ENCODE measurements around the gene ETHE1. TPM values are rescaled to one million over a fixed set of nuclear protein-coding genes. Genes with fewer than 3 reads are reported as not detected.

ETHE1 gene
- total and polyA plus RNA-seq, 2 of the 8 experiments (the other 6 are each of a cell fraction or from before 2014, with no cell fraction given), result 19.9 to 96.0 TPM

DNA sequence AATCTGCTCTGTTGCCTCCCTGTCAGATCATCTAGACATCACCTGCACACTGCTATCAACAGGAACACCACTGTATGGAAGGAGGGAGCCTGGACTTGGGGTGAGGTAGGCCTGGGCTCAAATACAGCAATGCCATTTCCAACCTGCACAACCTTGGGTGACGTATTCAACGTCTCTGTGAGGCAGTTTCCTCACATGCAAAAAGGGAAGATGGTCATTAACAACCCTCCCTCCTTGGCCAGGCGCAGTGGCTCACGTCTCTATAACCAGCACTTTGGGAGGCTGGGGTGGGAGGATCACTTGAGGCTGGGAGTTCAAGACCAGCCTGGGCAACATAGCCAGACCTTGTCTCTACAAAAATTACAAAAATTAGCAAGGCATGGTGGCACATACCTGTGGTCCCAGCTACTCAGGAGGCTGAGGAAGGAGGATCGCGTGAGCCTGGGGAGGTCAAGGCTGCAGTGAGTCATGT is 35.3 kb upstream of the ETHE1 start:
- no peak overlapping the region for H3K27ac ChIP-seq (ENCODE audit: low read depth, low read length)
- TF ChIP-seq CREB1 (IDR thresholded peaks at IDR 0.05) (no peak), RAD21 (IDR thresholded peaks at IDR 0.05 in 1 of 2, conservative IDR thresholded peaks at IDR 0.05 in 1 of 2; ENCODE audit: low read depth in 2 of 2, low read length in 2 of 2) (no peak), POLR2A (IDR thresholded peaks at IDR 0.05; ENCODE audit: control extremely low read depth in 1 of 2, low read depth in 2 of 2, low read length in 2 of 2) (no peak), KDM4A (IDR thresholded peaks at IDR 0.05; ENCODE audit: low read depth, low read length, severe bottlenecking) (no peak), CHD2 (IDR thresholded peaks at IDR 0.05; ENCODE audit: low read length) (no peak), SP2 (IDR thresholded peaks at IDR 0.05; ENCODE audit: low read length) (no peak), BRCA1 (IDR thresholded peaks at IDR 0.05; ENCODE audit: low read depth, low read length) (no peak), TEAD4 (IDR thresholded peaks at IDR 0.05; ENCODE audit: low read depth, low read length) (no peak), TAF7 (optimal IDR thresholded peaks at IDR 0.05; ENCODE audit: borderline replicate concordance, low read depth, low read length) (no peak), KDM5A (IDR thresholded peaks at IDR 0.05; ENCODE audit: low read length) (no peak), TBP (IDR thresholded peaks at IDR 0.05; ENCODE audit: low read depth, low read length) (no peak), SIN3A (conservative IDR thresholded peaks at IDR 0.05 in 1 of 2, IDR thresholded peaks at IDR 0.05 in 1 of 2; ENCODE audit: low read depth in 1 of 2, low read length in 2 of 2) (no peak), CBX5 (IDR thresholded peaks at IDR 0.05; ENCODE audit: low read depth, low read length) (no peak)
- TF ChIP-seq, protein P1, sequence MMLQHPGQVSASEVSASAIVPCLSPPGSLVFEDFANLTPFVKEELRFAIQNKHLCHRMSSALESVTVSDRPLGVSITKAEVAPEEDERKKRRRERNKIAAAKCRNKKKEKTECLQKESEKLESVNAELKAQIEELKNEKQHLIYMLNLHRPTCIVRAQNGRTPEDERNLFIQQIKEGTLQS (IDR thresholded peaks at IDR 0.05; ENCODE audit: insufficient read depth, low read depth, low read length), result no peak

More for the DNA sequence above, 35.3 kb upstream of the ETHE1 start:
- no peak overlapping the region for H2AK5ac ChIP-seq (ENCODE audit: low read depth, low read length)
- H2BK12ac ChIP-seq (ENCODE audit: low read depth, low read length), result no peak overlapping the region
- ChIA-PET POLR2A (ENCODE audit: partially characterized antibody) (interaction anchor here (0.9 to 1.1 kb wide), 2 partner anchors 13 to 20 kb away, joined by 3 to 4 read pairs; partner anchors contain the start of gene XRCC1), CTCF (ENCODE audit: partially characterized antibody) (interaction anchor here (1.2 to 5.6 kb wide), 2 partner anchors 13 to 33 kb away, joined by 3 to 42 read pairs; partner anchors contain the start of genes IRGQ, PINLYP, XRCC1 and ZNF576)
- H3K79me1 ChIP-seq (ENCODE audit: low read depth, low read length), result no peaks in the 10 kb centered on the region; the same call in 1 of the 2 replicates
- H2AFZ ChIP-seq (ENCODE audit: low read length), result no peak overlapping the region
- no peak overlapping the region for H3K56ac ChIP-seq (replicated peaks; ENCODE audit: insufficient read length, low read depth, low read length)
- no peak overlapping the region for H4K91ac ChIP-seq (replicated peaks; ENCODE audit: insufficient read length, low read length)
- no peak overlapping the region for H2BK120ac ChIP-seq (replicated peaks; ENCODE audit: low read depth, low read length)
- no peak overlapping the region for H3K4me2 ChIP-seq (ENCODE audit: insufficient read depth in 1 of 2, low read depth in 2 of 2, low read length in 2 of 2)
- H2BK15ac ChIP-seq (ENCODE audit: low read length), result no peak overlapping the region
- H3K79me2 ChIP-seq (ENCODE audit: control insufficient read depth in 1 of 2, insufficient read depth in 2 of 2, low read length in 2 of 2), result no peaks in the 10 kb centered on the region
- H3K23ac ChIP-seq (ENCODE audit: insufficient read length), result no peak overlapping the region
- no peaks in the 10 kb centered on the region for H3K9me3 ChIP-seq (ENCODE audit: insufficient read depth in 2 of 2, low read depth in 1 of 2, low read length in 1 of 2)
- no peak overlapping the region for H2BK5ac ChIP-seq (ENCODE audit: low read depth, low read length)
- peaks cover 0 to 8% (median 0%) of the 10 kb centered on the region in 4 experiments; a peak in 2 of 8 replicates for H3K36me3 ChIP-seq (ENCODE audit: control insufficient read depth in 2 of 4, insufficient read depth in 4 of 4, low read length in 3 of 4)
- H4K5ac ChIP-seq (ENCODE audit: insufficient read length, low read depth, low read length), result no peak overlapping the region
- H3K23me2 ChIP-seq (ENCODE audit: low read depth, low read length), result no peaks in the 10 kb centered on the region
- H2BK20ac ChIP-seq (ENCODE audit: low read length), result no peak overlapping the region
- H3K4me3 ChIP-seq (ENCODE audit: extremely low read depth in 1 of 4, insufficient read depth in 2 of 4, low read depth in 3 of 4, low read length in 4 of 4), result no peak overlapping the region
- no peak overlapping the region for H3K4ac ChIP-seq (replicated peaks; ENCODE audit: insufficient read length, low read depth, low read length)
- FAIRE-seq (no peak), DNase-seq (ENCODE audit: low read depth in 1 of 2, low spot score in 2 of 2) (no peak)
- no peak overlapping the region for H4K8ac ChIP-seq (ENCODE audit: extremely low read depth, insufficient read depth, low read length)
- no peak overlapping the region for H3K9ac ChIP-seq (replicated peaks in 1 of 4; ENCODE audit: extremely low read depth in 1 of 4, low read depth in 3 of 4, low read length in 3 of 4)
- no peaks in the 10 kb centered on the region for H3K4me1 ChIP-seq (replicated peaks in 1 of 4; ENCODE audit: control insufficient read depth in 3 of 4, insufficient read depth in 4 of 4, low read length in 3 of 4)
- no peak overlapping the region for H3K14ac ChIP-seq (ENCODE audit: insufficient read length)
- peaks cover 0 to 8% of the 10 kb centered on the region in 2 experiments for H4K20me1 ChIP-seq (replicated peaks in 1 of 2; ENCODE audit: control insufficient read depth in 1 of 2, insufficient read depth in 2 of 2, low read length in 2 of 2)
- no peak overlapping the region for H3K18ac ChIP-seq (ENCODE audit: extremely low read depth, low read length)
- no peaks in the 10 kb centered on the region for H3K27me3 ChIP-seq (replicated peaks in 1 of 4; ENCODE audit: control insufficient read depth in 3 of 4, extremely low read depth in 1 of 4, insufficient read depth in 3 of 4, low read length in 3 of 4)
- 93% methylated on average over 6 of the region's 6 CpGs; no CpG with 5 or more reads in 1 of the 2 experiments for WGBS, 2 experiments (ENCODE audit: extremely low coverage in 1 of 2, insufficient coverage in 1 of 2, insufficient read length in 1 of 2, insufficient replicate concordance in 2 of 2, low coverage in 1 of 2, low lambda C conversion rate in 2 of 2, missing lambda C conversion rate in 1 of 2)

Data from H1 (cell line).